HG03469 (cell line): Measurements from ENCODE around the gene GPSM1.

Source experiments
- ATAC-seq: cut with Tn5 transposase; IDR thresholded peaks from one replicate; pipeline ENCODE4 v1.9.1; 2021; ENCODE audit warnings: mild to moderate bottlenecking, moderate library complexity, moderate number of reproducible peaks; ENCODE audit not compliant: unreplicated experiment

The GPSM1 gene

GRCh38 chr9:136358888-136359287, 31.5 kb downstream of the GPSM1 start:
- ATAC-seq = no peak

DNA sequence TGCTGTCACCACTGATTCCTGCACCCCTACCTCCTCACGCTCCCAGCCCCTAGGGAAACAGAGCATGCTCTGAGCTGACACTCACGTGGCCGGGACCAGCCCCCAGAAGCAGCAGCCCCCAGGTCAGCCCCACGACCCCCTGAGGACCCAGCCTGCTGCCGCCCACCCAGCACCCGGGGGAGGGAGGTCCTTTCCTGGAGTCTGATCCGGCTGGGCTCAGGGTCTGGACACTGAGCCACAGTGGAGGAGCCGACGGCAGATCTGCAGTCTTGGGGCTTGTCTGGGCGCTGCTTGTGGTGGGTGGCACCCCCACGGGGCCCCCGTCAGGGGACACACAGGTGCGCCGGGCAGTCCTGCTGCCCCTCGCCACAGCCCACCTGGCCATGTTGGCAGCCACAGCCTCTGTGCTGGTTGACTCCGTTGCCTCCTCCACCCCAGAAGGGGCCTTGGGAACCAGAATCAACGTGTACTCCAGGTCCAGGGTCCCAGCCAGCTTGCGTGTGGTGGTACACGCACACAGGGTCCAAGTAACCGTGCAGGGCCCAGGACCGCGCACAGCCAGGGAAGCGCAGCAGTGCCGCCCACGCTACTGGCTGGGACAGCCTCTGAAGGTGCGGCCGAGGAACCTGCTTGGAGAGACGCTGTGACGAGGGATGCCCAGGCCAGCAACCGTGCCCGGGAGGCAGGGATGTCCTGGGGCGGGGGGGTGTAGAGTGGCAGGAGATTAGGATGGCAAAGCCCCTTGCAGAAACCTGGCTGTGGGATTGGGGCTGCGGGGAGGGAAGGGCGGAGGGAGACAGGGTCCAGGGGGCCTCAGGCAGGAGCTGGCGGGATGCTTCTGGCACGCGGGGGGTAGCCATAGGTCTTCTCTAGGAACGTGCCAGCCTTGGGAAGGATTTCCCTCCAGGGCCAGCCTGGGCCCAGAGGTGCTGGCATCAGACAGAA, 32.7 kb downstream of the GPSM1 start:
- ATAC-seq = no peak

DNA sequence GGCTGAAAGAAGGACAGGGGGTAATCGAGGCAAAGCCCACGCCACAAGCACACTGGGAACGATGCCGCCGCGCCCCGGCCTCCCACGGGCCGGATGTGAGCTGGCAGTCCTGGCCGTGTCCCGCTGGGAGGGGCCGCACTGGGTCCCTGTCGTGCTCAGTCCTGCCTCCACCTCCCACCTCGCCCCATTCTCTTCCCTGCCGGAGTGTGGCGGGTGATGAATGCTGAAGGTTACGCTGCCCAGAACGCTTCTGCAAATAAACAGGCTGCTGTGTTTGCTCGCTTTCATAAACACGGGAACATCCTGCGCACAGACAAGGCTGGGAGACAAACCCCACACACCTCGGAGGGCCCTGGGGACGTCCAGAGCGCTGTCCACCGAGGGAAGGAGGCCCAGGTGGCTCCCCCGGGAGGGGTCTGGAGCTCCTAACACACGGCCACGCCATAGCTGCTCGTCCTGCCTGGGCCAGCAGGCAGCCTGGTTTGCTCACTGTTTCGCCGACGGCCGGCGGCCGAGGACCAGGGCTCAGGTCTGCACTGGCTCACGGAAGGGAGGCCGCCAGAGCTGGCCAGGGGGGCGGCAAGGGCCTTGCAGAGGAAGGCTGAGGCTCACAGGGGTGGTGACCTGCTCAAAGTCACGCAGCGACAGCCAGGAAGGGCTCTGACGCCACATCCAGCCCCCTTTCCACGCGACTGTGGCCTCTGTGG, 33.9 kb downstream of the GPSM1 start:
- no peak for ATAC-seq

- ATAC-seq = no peak
These were observed 34.6 kb downstream of the GPSM1 start for GRCh38 chr9:136361754-136362449.

DNA sequence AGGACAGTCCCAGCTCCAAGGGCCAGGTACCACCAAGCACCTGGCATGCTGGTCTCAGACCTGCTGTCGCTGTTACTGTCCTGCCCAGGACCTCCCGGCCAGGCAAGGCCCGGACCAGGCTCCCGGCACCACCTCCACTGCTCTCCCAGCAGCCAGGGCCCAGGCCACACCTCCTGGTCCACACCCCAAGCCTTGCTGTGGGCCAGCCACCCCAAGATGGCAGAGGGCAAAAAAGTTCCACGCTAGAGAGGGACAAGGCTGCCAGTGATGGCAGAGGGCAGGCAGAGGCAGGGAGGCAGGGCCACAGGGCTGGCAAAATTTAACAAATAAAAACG, 35.1 kb downstream of the GPSM1 start:
- ATAC-seq = no peak

- peak; percentile 36 for ATAC-seq
These were observed 36.0 kb downstream of the GPSM1 start, which contains the start of gene DNLZ for GRCh38 chr9:136363106-136363948. DNLZ (minus strand) TSS chr9:136363744; CDS start chr9:136363714, 30 bp downstream.

DNA sequence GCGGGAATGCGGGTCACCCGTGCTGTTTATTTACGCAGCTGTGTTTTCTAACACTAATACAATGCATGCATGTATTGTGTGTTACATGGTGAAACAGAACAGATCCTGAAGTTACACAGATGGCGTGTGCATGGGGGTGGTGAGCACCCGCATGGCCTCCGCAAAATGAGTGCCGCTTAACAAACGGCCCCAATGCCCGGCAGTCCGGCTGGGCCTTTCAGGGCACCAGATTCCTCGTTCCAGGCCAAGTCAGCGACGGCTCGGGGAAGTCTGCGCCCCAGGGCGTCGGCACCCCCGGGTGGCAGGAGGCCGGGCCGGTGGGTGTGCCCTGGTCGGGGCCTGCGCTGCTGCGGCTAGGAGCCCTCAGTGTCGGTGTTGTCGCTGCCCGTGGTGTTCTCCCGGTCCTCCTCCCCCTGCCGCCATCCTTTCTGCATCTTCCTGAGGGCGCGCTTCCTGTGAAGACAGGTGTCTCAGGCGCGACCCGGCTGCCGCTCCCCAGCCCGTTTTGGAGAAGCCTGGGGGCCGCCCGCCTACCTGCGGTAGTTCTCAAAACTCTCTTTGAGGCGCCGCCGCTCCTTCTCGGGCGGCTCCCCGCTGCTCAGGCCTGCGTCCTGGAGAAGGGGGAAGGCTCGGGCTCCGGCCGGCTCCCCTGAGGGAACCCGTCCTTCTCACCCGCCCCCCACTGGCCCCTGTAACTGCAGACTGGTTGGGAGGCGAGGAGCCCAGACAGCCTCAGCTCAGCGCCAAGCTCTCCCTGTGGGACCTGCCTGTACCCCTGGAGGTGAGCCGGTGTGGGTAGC, 36.8 kb downstream of the GPSM1 start:
- ATAC-seq = no peak

GRCh38 chr9:136364942-136365774, 37.8 kb downstream of the GPSM1 start:
- ATAC-seq = no peak

DNA sequence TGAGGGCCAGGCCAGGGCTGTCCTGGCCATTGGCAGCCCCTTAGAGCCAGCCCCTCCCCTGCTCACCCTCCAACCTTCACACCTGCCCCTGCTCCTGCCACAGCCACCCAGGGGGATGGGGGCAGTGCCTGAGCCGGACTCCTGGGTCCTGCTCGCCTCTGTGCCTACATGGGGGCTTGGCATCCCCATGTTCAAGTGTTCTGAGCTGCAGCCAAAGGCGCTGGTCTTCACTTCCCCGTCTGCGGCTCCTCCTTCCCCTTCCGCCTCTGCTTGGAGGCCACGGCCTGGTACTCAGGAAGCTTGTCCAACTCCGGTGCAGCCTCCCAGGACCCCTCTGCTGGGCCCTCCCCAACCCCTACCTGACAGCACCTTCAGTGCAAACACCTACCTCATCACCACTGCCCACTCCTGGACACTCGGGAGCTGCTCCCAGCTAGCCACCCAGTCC, 38.5 kb downstream of the GPSM1 start:
- no peak for ATAC-seq

GRCh38 chr9:136366826-136367225, 39.5 kb downstream of the GPSM1 start:
- no peak for ATAC-seq

GRCh38 chr9:136367296-136368145, 40.2 kb downstream of the GPSM1 start:
- no peak for ATAC-seq

DNA sequence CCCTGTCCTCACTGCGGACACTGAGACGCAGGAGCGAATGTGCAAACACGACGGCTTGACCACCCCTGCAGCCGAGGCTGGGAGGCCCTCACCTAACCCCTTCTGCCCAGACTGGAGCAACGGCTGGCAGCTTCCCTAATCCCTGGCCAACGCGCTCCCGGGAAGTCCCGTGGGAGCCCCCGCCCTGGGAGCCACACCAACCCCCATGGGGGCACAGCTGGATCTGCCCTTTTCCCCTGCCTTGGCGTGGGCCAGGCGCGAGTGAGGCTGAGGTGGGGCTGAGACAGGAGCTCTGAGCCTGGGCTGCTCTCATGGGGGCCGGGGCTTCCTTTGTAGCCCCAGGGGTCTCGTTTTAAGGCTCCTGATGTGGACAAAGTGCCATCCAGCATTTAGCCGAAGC, 40.9 kb downstream of the GPSM1 start:
- ATAC-seq = no peak

DNA sequence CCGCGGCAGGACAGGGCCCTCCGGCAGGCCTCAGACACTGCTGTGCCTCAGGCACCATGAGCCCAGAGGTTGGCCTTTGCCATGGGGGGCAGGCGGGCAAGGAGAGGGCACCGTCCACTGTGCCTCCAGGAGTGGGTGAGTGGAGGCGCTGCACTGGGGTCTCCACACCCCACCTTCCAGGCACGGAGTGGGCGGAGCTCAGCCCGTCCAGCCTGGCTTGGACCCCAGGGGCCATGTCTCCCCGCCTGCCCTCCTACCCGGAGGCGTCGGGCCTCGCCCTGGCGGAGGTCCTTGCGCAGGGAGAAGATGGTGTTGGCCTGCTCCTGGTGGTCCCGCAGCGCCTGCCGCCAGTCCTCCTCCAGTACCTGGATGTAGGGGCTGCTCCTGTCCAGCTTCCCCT, 42.7 kb downstream of the GPSM1 start:
- ATAC-seq = no peak

- no peak for ATAC-seq
These were observed 43.6 kb downstream of the GPSM1 start for GRCh38 chr9:136370687-136371532.

DNA sequence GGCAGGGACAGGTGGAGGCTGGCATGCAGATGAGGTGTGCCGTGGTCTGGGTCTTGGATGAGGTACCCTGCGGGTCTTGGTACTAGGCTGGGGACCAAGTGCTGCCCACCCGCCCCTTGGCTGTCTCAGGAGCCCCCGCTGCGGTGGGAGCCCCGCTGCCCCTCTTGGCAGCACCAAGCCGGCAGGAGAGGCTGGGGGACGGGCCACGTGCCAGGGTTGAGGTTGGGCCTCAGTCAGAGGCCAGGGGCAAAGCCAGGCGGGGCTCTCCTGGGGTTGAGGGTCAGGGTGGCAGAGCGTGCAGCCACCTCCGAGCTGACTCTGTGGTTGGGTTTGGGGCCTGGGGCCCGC, 44.2 kb downstream of the GPSM1 start:
- ATAC-seq = no peak

DNA sequence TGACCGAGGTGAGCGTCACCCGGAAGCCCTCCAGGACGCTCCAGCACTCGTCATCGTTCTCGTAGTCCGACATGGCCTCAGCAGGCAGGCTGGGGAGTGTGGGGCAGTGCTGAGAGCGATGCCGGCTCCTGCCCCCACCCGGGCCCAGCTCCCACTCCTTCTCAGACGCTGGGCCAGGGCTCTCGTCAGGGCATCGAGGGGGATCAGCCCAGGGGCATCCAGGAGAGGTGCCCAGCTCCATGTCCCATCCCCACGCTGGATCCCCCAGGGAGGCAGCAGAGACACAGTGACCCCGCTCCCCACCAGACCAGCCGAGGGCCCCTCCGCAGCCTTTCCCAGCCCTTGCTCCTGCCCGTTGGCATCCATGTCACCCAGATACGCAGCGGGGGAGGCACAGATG, 44.7 kb downstream of the GPSM1 start:
- no peak for ATAC-seq
